Measurements from ENCODE around the gene HCN3.
"Not testable (repeated sequence)": the region's sequence is repeated elsewhere in the genome, so short reads cannot be mapped to it uniquely, and the experiment has no call there.

HCN3 gene

DNA sequence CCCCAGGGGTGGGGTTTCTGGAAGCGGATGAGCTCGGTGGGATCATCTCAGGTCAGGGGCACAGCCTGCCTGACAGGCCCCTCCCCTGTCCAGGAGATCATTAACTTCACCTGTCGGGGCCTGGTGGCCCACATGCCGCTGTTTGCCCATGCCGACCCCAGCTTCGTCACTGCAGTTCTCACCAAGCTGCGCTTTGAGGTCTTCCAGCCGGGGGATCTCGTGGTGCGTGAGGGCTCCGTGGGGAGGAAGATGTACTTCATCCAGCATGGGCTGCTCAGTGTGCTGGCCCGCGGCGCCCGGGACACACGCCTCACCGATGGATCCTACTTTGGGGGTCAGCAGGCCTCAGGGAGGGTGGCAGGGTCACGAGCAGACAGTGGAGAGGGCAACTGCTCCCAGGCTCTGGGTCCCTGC lies 8.4 kb downstream of the HCN3 start:
- no peak for FAIRE-seq

DNA sequence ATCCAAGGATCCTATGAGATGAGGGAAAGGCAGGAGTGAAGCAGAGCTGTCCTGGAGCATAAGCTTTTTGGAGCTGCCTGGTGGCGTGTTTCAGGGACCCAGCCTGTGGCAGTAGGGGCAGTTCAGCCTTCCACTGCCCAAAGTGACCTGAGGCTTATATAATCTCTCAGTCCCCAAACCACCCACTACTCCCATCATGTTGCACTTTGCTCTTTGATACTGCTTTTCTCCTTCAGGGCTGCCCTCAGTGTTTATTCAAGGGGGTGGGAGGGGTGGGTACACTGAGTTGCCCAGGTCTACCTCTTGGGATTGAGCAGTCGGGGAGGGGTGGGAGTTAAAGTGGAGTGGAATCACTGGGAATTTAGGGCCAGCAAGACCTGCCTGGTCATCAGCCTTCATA lies 9.3 kb downstream of the HCN3 start:
- FAIRE-seq, result no peak

DNA sequence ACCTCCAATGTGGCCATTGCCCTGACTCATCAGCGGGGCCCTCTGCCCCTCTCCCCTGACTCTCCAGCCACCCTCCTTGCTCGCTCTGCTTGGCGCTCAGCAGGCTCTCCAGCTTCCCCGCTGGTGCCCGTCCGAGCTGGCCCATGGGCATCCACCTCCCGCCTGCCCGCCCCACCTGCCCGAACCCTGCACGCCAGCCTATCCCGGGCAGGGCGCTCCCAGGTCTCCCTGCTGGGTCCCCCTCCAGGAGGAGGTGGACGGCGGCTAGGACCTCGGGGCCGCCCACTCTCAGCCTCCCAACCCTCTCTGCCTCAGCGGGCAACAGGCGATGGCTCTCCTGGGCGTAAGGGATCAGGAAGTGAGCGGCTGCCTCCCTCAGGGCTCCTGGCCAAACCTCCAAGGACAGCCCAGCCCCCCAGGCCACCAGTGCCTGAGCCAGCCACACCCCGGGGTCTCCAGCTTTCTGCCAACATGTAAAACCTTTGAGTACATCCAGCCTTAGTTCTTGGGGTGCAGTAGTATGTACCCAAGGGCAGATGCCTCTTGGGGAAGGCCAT lies 10.8 kb downstream of the HCN3 start:
- FAIRE-seq, result no peak

GRCh38 chr1:155291006-155291405 lies 13.7 kb downstream of the HCN3 start:
- not testable (repeated sequence) for FAIRE-seq

DNA sequence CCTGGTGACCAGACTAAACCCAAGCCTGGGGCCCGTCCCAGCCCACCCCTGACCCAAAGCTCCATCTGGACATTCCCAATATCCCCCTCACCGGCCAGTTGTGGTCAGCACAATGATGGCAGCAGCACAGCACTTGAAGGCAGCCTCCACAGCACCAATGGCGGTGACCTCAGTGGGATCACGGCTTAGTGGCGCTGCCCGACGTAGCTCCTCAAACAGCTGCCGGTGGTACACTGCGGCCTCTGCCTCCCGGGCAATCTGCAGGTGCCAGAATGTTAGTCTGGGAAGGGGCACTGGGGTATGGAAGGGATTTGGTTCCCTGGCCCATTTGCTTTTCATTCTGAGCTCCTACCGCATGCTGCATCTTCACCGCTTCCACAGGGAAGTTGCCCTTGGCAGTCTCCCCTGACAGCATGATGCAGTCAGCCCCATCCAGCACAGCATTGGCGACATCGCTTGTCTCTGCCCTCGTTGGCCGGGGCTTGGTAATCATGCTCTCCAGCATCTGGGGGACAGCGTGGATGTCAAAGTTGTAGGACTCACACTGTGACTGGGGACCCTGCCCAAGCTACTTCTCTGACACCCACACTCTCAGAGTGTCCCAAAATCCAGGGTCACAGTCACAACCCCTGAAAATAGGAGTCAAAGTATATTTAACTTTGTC lies 16.0 kb downstream of the HCN3 start:
- FAIRE-seq, result no peak

GRCh38 chr1:155294520-155295182 lies 17.4 kb downstream of the HCN3 start:
- FAIRE-seq, result no peak

GRCh38 chr1:155295183-155295941 lies 18.1 kb downstream of the HCN3 start:
- FAIRE-seq, result no peak

DNA sequence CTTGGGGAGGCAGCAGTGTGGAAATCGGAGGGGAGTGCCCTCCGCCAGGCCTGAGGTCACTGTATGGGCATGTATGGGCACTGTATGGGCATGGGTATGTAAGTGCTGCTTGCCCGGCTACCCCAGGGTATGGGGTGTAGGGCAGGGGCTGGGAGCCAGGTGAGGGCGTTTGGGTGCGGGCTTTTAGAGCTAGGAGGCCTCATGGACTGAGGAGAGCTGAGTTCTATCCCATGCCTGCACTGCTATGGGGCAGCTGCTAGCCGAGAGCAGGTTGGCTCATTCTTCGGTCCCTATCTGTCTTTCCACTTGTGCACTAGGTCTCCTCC lies 18.6 kb downstream of the HCN3 start:
- FAIRE-seq, result no peak

DNA sequence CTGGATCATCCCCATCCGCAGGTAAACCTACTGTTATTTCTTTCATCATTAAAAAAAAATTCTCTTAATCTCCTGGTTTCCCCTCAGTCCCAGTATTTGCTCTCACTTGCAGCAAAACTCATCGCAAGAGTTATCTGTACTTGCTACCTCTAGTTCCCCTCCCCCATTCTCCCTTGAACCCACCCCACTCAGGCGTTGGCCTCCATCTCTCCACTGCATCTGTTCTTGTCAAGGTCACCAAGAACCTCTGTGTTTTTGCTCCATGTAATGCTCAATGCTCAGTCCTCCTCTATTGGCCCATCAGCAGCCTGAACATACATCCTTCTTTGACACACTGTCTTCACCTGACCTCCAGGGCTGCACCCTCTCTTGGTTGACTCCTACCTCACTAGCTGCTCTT lies 19.4 kb downstream of the HCN3 start:
- FAIRE-seq, result no peak

- no peak for FAIRE-seq
Measured at GRCh38 chr1:155297384-155297783, 20.1 kb downstream of the HCN3 start.

GRCh38 chr1:155300024-155300423 lies 22.8 kb downstream of the HCN3 start:
- FAIRE-seq, result no peak

DNA sequence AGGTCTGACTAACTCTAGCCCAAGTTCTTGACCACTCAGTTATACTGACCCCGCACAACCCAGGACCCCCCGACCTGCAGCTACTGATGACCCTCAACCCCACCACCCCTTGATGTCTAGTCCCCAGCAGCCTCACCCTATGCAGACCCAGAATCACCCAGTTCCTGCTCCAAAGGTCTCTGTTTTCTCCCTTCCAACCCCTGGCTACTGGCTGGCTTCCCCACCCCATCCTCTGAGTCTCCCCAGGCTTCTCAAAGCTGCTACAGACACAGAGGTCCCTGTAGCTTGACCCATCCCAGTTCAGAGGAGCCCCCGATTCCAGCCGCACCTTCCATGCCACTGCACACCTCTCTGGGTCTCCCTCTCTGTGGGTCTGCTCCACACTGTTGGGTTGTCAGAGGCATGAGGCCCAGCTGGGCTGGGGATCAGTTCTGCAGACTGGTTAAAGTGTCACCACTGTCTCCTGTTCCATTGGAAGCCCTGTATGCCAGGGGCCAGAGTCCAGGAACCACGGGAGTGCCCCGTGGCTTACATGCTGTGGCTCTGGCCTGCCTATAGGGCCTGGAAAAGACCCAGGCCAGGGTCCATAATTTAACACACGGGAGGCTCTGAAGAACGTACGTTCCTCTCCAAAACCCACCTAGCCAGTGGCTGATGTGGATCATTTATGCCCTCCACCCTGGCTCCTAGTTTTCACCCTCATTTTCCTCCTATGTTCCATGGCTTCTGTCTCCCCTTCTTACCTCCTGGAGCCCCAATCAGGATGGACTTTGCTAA lies 23.5 kb downstream of the HCN3 start:
- FAIRE-seq, result no peak

DNA sequence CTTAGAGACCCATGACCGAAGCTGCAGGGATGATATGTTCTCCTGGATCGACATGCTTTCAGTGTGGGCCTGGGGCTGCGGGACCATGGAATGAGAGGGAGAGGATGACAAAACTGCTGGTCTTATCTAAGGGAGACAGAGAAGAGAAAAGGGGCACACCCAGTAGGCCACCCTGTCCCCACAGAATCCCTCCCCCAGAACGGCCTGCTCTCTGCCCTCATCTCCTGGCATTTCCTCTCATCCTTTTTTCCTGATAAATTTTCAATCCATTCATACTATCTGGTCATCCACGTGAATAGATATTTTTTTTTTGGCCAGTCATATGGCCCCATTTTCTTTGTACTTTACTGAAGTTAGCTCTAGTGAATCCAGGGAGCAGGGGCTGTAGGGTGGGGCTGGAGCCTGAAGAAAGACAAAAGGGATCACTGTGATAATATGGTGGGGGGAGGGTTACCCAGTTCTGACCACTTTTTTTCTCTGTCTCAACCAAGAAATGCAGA lies 24.1 kb downstream of the HCN3 start, which contains the start of gene PKLR:
PKLR (minus strand) TSS at position 97 of the 500 bp plus-strand sequence; CDS start at position 54, 43 bp downstream.
- no peak for FAIRE-seq

DNA sequence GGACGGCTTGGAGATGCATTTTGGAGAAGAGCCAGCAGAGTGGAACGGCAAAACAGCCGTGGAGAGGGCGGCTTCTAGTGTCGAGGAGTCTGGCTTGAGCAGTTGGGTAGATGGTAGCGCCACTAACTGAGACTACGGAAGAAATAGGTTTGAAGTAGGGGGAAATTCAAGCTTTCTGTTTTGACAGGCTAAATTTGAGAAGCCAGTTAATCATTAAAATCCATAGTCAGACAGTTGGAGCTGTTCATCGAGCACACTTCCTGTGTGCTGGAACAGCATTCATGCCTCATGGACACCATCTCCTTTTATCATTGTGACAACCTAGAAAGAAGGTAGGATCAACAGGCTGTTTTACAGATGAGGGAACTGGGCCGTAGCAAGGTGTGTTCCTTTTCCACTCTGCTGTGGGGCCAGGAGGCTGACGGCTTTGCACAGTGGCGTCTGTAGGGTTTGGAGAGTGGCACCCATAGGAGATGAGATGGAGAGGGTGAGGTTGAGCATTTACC lies 27.3 kb downstream of the HCN3 start:
- no peak for FAIRE-seq

DNA sequence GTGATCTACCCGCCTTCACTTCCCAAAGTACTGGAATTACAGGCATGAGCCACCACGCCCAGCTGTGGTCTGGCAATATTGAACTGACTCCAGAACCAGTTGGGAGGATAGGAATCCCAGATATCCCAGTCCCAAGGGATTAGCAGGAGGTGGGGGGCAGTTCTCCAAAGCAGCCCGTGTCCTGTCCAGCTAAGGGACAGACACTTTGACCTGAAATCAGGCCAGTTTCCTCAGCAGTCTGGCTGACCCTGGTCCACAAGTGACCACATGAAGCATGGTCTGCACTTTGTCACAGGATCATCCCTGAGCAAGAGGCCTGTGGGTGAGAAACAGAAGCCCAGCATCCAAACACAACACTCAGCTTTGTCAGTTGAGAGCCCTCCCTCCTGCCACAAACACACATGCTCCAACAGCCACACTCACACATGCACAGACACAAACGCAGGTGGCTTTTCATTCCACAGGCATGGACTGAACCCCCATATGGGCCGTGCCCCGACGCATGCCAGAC lies 28.7 kb downstream of the HCN3 start:
- no peak for FAIRE-seq

DNA sequence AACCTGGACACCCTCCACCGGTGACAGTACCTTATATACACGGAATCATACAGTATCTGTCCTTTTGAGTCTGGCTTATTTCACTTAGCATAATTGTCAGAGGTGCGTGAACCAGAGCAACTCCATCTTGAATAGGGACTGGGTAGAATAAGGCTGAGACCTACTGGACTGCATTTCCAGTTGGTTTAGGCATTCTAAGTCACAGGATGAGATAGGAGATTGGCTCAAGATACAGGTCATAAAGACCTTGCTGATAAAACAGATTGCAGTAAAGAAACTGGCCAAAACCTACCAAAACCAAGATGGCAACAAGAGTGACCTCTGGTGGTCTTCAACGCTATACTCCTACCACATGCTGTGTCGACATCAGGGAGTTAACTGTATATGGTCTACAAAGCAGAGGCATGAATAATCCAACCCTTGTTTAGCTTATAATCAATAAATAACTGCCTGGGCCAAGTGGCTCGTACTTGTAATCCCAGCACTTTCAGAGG lies 30.0 kb downstream of the HCN3 start:
- FAIRE-seq, result no peak

DNA sequence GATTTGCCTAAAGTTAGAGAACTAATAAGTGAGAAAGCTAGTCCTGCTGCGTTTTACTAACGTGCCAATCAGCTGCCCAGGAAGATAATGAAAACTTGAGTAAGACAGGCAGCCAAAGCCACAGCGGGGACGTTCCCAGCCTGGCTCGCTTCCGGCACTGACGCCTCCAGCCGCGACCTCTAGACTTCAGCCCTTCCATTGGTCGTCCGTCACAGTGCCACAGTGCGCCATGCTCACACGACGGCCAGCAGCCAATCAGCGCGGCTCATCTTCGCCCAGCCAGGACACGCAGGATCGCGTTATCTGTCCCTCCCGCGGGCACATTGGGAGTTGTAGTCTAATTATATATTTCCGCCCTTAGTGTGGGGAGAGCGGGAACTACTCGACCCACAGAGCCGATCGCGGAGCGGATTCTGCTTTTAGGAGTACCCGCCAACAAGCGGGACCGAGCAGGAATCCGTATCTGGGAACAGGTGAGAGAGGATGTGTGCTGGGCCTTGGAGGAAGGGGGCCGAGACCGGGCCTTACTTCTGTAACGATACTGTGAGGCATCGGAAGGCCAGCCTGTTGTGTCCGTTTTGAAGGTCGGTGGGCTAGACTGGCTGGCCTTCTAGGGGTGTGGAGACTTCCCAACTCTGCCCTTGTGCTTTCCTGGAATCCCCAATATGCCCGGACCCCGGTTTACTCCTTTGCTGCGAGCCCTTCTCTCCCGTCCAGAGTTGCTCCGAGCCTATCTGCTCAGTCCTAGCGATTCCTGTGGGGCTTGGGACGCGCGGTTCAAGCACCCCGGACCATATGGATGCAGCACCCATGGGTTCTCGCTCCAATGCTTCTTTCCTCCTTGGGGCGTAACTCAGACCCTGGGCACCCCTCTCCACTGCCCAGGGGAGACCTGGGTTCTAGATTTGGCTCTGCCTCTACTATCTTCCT lies 31.5 kb downstream of the HCN3 start, which contains the start of gene FDPS:
FDPS (plus strand) TSS at position 374 of the 930 bp plus-strand sequence. CDS start 924 bp downstream, outside the sequence.
- no peak for FAIRE-seq

DNA sequence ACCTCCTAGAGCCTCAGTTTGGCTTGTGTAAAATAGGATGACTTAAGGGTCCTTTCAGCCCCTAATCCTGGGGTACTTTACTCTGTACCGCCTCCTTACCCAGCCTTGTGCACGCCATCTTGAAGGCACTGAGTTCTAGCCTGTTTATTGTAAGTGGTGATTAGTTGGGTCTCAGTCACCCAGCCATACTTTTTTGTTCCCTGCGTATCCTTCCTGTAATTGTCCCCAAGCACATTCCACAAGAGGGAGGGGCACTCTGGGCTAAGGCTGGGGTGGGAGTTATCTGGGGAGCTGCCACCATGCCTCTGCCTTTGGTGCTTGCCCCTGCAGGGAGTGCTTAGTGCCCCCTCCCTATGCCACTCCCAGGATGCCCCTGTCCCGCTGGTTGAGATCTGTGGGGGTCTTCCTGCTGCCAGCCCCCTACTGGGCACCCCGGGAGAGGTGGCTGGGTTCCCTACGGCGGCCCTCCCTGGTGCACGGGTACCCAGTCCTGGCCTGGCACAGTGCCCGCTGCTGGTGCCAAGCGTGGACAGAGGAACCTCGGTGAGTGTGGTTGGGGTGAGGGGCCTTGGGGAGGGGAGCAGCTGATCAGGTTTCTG lies 32.3 kb downstream of the HCN3 start:
- no peak for FAIRE-seq

DNA sequence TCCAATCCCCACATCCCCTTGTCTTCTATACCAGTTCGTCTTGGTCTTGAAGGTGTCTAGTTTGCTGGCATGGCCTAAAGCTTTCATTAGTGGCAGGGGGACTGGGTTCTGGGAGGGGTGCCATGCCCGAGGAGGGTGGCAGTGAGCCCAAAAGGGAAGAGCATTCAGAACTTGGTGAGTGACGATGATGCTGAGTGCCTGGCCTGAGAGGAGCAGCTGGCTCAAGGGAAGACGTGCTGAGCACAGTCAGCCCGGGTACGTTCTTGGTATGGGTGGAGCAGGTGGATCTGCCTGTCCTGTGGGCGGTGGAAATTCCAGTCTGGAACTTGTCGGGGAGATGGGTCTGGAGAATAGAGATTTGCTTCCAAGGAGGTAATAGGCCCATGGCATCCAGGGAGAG lies 36.0 kb downstream of the HCN3 start:
- FAIRE-seq, result no peak

DNA sequence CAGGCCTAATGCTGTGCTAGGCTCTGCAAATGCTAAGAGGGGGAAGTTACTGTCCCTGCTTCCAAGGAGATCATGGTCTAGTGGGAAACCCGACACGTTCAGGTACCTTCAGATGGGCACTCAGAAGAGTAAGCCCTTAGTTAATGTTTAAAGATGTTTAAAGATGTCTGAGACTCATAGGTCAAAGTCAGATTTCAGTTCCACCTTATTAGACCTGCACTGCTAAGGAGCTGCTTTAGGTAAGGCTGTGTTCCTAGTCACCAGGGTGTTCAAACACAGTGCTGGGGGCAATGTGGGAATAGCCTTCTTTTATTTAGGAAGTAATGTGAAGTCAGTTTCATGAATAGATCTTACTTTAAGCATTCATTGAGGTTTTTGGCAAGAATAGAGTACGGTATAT lies 39.7 kb downstream of the HCN3 start:
- no peak for FAIRE-seq
